Sigmoid colon (tissue), 4 donors: ENCODE results near the gene TRIM44.
"Not testable (repeated sequence)": the region's sequence is repeated elsewhere in the genome, so short reads cannot be mapped to it uniquely, and the experiment has no call there.

Source experiments
- EP300 ChIP-seq, 4 donors: sonication (generic); formaldehyde crosslinking; IDR thresholded peaks; one replicate each; pipeline ENCODE4 v1.6.1; 2017; ENCODE audit warnings: antibody characterized with exemption in 4 of 4
- POLR2AphosphoS5 ChIP-seq, 4 donors: sonication (generic); formaldehyde crosslinking; IDR thresholded peaks; one replicate each; pipeline ENCODE4 v1.6.1; 2017; ENCODE audit warnings: antibody characterized with exemption in 4 of 4
- TF ChIP-seq, protein P1 (sequence below), 4 experiments: fragments of 450-650 bp in 3 of 4; fragments of 200-600 bp in 1 of 4; IDR thresholded peaks; one replicate each; pipeline ENCODE4 v1.5.1; 2016 to 2019; ENCODE audit warnings: antibody characterized with exemption in 4 of 4, mild to moderate bottlenecking in 3 of 4, moderate library complexity in 2 of 4

DNA sequence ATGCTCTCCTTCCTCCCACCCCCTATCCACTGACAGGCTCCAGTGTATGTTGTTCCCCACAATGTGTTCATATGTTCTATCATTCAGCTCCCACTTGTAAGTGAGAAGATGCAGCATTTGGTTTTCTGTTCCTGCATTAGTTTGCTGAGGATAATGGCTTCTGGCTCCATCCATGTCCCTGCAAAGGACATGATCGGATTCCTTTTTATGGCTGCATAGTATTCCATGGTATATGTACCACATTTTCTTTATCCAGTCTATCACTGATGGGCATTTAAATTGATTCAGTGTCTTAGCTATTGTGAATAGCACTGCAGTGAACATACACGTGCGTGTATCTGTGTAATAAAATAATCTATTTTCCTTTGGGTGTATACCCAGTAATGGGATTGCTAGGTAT, 5.8 kb downstream of the TRIM44 start:
- TF ChIP-seq, protein P1, sequence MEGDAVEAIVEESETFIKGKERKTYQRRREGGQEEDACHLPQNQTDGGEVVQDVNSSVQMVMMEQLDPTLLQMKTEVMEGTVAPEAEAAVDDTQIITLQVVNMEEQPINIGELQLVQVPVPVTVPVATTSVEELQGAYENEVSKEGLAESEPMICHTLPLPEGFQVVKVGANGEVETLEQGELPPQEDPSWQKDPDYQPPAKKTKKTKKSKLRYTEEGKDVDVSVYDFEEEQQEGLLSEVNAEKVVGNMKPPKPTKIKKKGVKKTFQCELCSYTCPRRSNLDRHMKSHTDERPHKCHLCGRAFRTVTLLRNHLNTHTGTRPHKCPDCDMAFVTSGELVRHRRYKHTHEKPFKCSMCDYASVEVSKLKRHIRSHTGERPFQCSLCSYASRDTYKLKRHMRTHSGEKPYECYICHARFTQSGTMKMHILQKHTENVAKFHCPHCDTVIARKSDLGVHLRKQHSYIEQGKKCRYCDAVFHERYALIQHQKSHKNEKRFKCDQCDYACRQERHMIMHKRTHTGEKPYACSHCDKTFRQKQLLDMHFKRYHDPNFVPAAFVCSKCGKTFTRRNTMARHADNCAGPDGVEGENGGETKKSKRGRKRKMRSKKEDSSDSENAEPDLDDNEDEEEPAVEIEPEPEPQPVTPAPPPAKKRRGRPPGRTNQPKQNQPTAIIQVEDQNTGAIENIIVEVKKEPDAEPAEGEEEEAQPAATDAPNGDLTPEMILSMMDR (IDR thresholded peaks at IDR 0.05): not testable (repeated sequence)
- not testable (repeated sequence) for TF ChIP-seq POLR2AphosphoS5, EP300 (IDR thresholded peaks at IDR 0.05)
